ENCODE results near the gene GPR33.
"Not testable (repeated sequence)": the region's sequence is repeated elsewhere in the genome, so short reads cannot be mapped to it uniquely, and the experiment has no call there.

The GPR33 gene, protein sequence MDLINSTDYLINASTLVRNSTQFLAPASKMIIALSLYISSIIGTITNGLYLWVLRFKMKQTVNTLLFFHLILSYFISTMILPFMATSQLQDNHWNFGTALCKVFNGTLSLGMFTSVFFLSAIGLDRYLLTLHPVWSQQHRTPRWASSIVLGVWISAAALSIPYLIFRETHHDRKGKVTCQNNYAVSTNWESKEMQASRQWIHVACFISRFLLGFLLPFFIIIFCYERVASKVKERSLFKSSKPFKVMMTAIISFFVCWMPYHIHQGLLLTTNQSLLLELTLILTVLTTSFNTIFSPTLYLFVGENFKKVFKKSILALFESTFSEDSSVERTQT

DNA sequence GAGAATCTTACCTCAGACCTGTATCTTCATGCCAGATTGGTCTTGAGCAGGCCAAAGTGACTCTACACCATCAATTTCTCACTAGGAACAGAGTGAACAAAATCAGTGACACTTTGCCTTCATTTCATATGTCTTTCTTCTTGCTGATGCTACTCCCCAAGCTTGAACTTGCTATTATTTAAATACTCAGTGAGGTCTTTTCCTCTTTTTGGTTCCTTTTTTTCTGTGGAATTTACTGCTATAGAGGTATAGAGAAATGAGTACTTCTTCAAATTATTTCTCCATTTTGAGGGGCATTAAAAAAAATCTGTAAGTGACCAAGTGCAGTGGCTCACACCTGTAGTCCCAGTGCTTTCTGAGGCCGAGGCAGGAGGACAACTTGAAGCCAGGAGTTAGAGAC is at the start of gene GPR33:
Gene GPR33, minus strand, starts transcription at position 154 of the 400 bp plus-strand sequence. CDS start 4,074 bp downstream, outside the sequence.
- DNase-seq (ENCODE audit: low read depth) = no peak

DNA sequence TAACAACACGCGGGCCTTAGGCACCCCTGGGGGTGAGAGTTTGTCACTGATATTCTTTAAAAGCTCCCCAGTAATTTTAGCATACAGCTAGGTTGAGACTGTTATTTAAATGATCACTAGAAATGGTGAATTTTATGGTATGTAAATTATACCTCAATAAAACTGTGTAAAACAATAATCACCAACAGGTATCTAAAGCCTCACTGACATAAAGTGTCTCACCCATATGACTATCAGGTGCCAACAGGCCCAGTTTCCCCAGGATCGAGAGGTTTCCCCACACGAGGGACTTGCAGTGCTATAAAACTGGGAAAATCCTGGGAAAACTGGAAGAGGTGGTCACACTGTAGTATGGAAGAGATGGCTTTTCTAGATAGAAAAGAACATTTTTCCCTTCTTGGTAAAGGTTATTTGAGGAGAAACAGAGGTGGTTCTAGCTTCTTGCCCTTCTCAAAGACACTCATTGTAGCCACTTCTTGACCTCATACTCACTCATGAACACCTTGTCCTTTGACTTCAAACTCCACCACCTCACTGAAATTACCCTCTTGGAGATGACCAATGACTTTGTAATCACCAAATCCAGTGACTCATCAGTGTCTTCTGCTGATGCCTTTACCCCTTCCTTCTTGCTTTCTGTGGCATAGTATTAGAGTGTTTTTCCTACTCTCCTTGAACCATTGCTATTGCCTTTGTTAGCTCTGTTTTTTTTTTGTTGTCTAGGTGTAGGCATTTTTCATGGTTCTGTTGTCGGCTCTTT is 48.5 kb upstream of the GPR33 start:
- DNase-seq (ENCODE audit: low read depth) = no peak

DNA sequence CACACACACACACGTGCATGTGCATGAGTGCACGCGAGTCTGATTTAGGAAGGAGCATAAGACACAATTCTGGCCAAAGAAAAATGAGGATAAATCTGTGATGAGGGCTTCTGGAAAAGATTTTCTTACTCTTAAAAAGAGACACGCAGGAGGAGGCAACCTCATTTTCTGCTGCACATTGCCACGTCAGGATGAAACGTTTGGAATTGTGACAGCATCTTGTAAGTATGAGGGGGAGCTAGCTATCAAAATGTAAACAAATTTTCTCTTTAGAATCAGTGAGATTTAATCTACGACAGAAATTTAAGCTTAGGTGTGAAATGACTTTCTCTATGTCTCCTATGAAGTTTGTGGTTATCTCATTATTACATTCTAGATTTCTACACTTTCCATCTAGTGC is 42.3 kb upstream of the GPR33 start:
- DNase-seq (ENCODE audit: low read depth) = peak; percentile 38

DNA sequence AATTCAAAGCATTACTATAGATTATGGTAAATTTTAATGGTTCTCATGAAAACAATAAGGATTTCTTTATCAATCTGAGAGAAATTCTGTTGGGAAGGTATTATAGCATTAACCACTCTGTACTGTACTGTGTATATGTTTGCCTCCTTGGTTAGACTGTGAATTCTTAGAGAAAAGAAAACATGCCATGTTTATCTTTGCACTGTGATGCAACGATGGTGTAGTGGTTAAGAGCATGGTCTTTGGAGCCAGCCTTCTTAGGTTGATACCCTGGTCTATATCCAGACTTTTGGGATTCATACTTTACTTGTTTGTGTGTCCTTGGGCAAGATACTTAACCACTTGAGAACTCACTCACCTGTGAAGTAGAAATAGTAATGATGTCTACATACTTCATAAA is 41.2 kb upstream of the GPR33 start:
- DNase-seq (ENCODE audit: low read depth) = peak; percentile 55

DNA sequence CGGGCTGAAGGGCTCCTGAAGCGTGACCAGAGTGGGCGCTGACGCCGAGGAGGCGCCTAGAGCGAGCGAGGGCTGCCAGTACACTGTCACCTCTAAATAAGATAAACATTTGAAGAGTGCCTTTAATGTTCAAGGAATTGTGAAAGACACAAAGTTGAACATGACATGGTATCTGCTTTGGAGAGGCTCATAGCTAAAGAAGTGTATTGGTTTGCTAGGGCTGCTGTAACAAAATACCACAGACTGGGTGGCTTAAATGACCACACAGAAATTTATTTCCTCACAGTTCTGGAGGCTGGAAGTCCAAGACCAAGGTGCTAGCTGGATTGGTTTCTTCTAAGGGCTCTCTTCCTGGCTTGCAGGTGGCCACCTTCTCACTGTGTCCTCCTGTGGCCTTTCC is 39.7 kb upstream of the GPR33 start:
- no peak for DNase-seq (ENCODE audit: low read depth)

DNA sequence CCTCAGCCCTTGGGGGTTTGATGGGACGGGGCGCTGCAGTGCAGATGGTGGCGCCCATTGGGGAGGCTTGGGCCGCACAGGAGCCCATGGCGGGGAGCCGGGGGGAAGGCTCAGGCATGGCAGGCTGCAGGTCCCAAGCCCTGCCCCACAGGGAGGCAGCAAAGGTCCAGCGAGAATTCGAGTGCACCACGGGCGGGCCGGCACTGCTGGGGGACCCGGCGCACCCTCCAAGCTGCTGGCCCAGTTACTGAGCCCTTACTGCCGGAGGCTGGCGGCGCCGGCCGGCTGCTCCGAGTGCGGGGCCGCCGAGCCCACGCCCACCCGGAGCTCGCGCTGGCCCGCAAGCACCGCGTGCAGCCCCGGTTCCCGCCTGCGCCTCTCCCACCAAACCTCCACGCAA is 39.2 kb upstream of the GPR33 start:
- DNase-seq (ENCODE audit: low read depth) = no peak

DNA sequence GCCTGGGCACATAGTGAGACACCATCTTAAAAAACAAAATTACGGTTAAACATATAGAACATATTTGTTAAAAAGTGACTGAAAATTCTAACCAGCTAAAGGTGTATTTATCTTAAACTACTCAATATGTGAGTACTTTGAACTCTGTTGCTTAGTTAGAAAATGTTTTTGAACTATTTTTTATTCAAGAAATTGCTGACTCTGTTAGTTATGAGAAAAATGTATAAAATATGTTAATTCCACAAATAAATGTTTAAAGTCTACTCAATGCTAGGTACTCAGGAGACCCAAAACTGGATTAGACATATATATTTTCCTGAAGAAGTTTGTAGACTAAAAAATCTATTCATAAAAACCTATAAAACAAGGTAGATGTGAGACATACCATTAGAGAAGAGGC is 23.0 kb upstream of the GPR33 start:
- no peak for DNase-seq (ENCODE audit: low read depth)

DNA sequence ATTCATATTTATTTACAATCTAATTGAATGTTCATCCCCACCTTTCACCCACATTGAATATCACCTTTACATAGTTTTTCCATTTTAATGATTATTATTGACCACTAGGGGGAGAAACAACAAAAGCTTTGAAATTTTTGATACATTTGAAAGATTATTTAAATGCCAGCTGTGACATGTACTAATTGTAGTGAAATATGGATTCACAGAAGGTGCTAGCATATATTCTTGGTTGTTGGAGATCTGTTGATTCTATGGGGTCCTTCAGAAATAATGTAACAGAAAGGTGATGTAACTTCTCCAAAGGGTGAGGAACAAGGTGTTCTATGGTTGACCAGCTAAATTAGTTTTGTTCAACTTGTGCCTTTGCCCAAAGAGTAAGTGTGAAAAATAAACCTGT is 22.4 kb upstream of the GPR33 start:
- peak; percentile 14 for DNase-seq (ENCODE audit: low read depth)

DNA sequence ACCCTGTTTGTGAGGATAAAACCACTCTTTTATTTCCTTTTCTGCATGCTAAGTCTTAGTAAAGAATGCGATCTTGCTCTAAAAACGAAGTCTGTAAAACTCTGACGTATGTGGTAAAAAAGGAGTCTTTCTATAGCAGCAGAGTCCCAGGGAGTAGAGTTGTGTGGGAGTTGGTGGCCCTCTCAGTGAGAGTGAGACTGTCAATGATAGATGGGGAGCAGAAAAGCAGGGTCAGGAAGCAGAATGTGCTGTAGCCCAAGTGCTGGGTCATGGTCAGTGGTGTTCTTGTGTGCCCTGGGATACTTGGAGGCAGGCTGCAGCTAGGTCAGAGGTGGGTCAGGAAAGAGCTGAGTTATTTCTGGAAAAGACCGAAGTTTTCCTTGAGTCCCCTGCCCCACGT is 20.3 kb upstream of the GPR33 start:
- DNase-seq (ENCODE audit: low read depth) = no peak

DNA sequence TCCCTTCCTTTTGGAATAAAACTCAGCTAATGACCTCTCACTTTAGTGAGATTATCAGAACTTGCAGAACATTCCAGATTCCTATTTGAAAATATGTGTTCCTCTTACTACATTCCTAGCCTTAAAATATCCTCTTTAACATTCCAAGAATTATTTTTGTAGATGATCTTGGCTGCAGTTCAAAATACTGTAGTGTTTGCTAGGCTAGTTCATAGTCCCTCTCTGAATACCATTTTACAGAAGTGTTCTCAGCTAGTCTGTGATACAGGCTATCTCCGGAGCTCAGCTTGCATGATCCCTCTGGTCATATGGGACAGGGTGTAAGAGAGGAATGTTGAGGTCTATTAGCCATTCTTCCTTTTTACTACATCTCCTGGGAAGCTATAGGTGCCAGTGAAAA is 17.6 kb upstream of the GPR33 start:
- peak; percentile 68 for DNase-seq (ENCODE audit: low read depth)

DNA sequence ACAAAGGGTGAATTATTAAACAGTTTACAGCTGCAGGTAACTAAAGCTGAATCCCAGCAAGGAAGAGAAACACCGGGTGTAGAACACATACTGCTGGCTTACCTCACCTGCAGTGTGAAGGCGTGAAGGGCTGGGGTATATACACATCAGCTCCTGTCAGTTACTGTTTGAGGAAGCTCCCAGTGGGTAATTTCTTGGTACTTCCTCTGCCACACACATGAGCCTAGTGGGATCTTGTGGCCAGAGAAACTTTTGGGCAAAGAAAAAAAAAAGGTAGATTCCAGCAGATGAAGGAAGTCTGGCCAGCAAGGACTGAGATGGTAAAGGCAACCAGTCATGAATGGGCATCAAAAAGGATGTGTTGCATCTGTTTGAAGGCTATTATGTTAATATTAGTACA is 14.0 kb upstream of the GPR33 start:
- no peak for DNase-seq (ENCODE audit: low read depth)

DNA sequence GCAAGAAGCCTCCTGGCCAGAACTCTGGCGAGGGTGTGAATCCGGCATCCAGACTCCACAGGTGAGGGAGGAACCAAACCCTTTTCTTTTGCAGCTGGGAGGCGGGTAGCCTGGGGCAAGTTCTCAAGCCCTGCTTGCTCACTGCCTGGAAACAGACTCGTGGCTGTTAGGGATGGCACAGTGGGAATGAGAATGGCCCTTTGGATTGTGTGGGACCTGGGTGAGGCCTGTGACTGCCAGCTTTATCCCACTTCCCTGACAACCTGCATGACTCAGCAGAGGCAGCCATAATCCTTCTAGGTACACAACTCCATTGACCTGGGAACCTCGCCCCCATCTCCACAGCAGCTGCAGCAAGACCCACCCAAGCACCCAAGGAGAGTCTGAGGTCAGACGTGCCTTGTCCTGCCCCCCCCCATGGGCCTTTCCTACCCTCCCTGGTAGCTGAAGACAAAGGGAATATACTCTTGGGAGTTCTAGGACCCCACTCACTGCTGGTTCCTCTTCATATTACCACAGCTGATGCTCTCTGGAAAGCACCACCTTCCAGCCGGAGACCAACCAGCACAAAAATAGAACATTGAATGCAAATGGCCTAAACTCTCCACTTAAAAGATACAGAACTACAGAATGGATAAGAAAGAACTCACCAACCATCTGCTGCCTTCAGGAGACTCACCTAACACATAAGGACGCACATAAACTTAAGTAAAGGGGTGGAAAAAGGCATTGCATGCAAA is 5.1 kb upstream of the GPR33 start:
- DNase-seq (ENCODE audit: low read depth) = no peak

DNA sequence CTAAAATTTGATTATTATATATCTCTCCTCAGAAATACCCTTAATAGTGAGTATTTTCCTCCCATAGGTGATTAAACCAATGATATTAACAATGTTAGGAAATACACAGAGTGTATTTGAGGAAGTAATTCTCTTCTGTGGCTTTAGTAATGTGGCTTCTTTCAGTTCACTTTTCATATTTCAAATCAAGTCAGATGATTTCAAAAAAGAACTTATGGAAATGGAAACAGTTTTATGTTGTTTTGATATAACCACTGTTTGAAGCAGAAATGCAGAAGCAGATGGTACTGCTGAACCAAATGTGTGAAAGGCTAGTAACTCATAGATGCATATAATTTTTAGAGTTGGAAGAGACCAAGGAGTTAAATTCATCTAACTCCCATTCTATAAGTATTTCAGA is 1.9 kb upstream of the GPR33 start:
- DNase-seq (ENCODE audit: low read depth) = no peak

DNA sequence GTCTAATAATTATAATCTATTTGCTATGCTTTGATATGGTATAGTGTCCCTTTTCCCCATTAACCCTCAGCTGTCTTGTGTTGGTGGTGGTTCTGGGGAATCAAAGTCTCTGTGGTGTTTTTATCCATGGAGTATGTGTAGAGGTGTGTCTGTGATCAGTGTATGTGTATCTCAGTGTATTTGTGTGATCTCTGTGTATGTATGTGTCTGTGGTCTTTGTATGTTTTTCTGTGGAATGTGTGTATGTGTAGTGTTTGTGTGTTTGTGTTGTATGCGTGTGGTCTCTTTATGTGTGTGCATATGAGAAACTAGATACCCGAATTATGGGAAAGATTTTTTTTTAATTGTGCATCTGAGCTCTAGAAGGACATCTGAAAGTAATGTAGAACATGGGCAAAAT is 1.1 kb downstream of the GPR33 start:
- DNase-seq (ENCODE audit: low read depth) = no peak

DNA sequence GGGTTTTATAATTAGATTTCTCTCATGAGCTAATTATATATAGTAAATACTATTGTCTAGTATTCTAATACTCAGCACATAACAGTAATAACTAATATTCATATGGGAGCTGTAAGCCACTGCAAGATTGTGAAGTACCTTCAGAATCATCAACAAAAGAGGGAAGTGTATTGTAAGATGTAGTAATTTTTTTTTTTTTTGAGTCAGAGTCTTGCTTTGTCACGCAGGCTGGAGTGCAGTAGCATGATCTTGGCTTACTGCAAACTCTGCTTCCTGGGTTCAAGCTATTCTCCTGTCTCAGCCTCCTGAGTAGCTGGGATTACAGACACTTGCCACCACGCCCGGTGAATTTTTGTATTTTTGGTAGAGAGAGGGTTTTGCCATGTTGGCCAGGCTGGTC is 3.1 kb downstream of the GPR33 start:
- no peak for DNase-seq (ENCODE audit: low read depth)

DNA sequence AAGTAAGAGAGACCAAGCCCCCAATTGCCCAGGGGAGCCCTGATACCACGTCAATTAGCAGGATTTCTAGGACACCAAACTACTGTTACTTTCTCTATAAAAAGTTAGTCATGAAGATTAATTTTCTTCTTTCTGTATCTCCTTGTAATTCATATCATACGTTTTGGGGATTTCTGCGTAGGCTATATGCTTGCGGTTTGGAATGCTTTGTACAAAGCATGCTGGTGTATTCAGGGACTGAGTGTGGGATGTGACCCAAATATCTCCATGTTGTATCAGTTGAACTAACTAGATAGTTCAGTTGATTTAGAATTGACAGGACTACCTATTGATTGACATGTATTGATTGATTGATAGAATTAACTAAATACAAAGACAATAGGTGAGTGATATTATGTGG is 7.7 kb downstream of the GPR33 start:
- DNase-seq (ENCODE audit: low read depth) = no peak

DNA sequence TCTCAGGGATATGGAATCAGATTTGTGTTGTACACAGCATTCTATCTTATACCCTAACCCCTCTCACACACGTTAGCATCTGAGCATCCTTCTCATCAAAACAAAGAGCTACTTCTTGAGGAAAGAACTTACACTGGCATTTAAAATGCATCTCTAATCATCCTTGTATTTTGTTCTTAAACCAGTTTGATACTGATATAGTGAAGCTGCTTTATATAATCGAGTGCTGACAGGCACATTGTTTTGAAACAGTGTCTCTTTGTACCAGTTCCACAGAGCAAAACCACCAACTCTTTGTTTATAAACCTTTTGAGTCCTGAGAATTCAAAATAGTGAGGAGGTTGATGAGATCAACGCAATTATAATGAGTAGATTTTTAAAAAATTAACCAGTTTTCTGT is 8.8 kb downstream of the GPR33 start:
- DNase-seq (ENCODE audit: low read depth) = no peak

DNA sequence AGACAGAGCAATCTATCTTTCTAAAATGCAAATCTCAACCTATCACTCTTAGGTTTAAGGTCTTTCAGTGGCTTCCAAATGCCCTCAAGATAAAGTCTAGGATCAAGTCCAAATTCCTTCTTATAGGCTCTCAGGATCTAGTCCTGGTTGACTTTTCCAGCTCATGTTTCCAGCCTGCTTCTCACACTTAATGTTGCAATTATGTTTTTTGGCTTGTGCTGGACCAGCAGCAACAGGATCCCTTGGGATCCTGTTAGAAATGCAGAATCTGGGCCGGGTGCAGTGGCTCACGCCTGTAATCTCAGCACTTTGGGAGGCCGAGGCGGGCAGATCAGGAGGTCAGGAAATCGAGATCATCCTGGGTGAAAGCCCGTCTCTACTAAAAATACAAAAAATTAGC is 10.6 kb downstream of the GPR33 start:
- no peak for DNase-seq (ENCODE audit: low read depth)

DNA sequence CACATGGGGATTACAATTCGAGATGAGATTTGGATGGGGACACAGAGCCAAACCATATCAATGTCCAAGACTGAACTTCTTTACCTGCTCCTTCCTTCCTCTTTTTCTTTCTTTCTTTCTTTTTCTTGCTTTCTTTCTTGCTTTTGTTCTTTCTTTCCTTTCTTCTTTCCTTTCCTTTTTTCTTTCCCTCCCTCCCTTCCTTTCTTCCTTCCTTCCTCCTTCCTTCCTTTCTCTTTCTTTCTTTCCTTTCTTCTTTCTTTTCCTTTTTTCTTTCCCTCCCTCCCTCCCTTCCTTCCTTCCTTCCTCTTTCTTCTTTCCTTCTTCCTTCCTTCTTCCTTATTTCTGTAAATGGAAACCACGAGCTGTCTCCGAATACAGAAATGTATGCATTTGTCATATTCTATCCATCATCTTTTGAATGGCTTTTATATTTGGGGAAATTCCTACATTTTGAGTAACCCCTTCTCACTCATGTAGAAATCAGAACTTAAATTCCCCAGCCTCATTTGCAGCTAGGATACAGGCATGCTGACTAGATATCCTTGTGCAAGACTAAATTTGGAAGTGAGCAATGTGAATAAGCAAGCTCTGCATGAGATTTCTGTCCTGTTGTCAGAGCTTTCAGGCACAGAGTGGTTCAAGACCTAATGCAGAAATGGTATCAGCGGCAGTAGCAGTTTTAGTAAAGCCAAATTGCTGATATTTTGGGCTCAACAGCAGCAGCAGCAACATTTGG is 11.5 kb downstream of the GPR33 start:
- no peak for DNase-seq (ENCODE audit: low read depth)

DNA sequence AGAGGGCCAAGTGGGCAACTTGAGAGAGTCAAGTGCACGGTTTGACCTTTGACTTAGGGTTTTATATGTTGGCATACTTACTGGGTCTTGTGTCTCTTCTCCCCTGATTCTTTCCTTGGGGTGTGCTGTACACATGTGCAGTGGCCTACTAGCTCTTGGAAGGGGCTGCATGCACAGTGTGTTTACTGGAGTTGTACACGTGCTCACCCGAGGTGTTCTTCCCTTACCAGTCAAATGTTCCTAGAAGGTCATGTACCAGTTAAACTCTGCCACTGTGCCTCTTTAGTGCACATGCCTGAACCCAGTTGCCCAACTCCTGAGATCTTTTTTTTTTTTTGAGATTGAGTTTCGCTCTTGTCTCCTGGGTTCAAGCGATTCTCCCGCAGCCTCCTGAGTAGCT is 21.3 kb downstream of the GPR33 start:
- no peak for DNase-seq (ENCODE audit: low read depth)

DNA sequence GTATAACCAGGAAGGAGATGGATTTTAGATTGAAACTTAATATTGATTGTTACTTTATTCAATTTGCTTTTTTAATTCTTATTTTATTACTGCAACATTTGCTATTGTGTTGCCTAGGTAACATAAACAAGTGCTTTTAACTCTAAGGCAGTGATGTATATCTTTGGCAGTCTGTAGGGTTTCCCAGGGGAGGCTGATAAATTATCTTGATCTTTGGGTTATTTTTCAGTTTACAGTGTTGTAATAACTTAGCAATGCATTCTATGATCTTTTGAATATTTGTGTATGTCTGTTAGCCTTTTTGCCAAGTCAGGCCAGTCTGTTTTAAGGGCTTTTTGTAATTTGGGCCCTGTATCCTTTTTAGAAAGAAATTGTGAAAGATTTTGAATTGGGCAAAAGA is 22.7 kb downstream of the GPR33 start:
- peak; percentile 73 for DNase-seq (ENCODE audit: low read depth)

DNA sequence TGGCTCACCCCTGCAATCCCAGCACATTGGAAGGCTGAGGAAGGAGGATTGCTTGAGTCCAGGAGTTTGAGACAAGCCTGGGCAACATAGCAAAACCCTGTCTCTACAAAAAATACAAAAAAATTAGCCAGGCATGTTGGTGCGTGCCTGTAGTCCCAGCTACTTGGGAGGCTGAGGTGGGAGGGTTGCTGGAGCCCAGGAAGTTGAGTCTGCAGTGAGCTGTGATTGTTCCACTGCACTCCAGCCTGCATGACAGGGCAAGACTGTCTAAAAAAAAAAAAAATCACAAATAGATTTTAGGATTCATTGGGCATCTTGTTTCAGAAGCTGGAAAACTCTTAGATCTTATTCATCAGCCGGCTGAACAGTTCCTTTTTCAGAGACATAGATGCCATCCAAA is 25.4 kb downstream of the GPR33 start:
- DNase-seq (ENCODE audit: low read depth) = not testable (repeated sequence)
